ENCODE measurements around the gene SHISA6. TPM values are rescaled to one million over a fixed set of nuclear protein-coding genes. Genes with fewer than 3 reads are reported as not detected.

The SHISA6 gene
- total RNA-seq, 2 experiments from 2014 or later, result not detected

GRCh38 chr17:11487469-11487868 is 246.5 kb downstream of the SHISA6 start:
- Mint-ChIP-seq H3K9me3 (peaks cover 3% of the 10 kb centered on the region), H3K4me1 (no peaks in the 10 kb centered on the region), H3K4me3 (no peak overlapping the region), H3K36me3 (no peaks in the 10 kb centered on the region), H3K27ac (no peak overlapping the region), H3K27me3 (no peaks in the 10 kb centered on the region)
- DNase-seq (no peak), ATAC-seq (ENCODE audit: low read depth) (no peak)
- POLR2A ChIA-PET, result no interaction called here

GRCh38 chr17:11488407-11488806 is 247.4 kb downstream of the SHISA6 start:
- no peak overlapping the region for H3K4me3 Mint-ChIP-seq
- POLR2A ChIA-PET, result no interaction called here
- H3K36me3 Mint-ChIP-seq, result no peaks in the 10 kb centered on the region
- H3K9me3 Mint-ChIP-seq, result peaks cover 3% of the 10 kb centered on the region
- H3K27ac Mint-ChIP-seq, result no peak overlapping the region
- no peak for ATAC-seq (ENCODE audit: low read depth)
- H3K4me1 Mint-ChIP-seq, result no peaks in the 10 kb centered on the region
- no peak for DNase-seq
- H3K27me3 Mint-ChIP-seq, result no peaks in the 10 kb centered on the region

GRCh38 chr17:11490171-11490755 is 249.2 kb downstream of the SHISA6 start:
- Mint-ChIP-seq H3K36me3 (no peaks in the 10 kb centered on the region), H3K9me3 (peaks cover 3% of the 10 kb centered on the region), H3K27ac (no peak overlapping the region), H3K27me3 (no peaks in the 10 kb centered on the region), H3K4me1 (no peaks in the 10 kb centered on the region), H3K4me3 (no peak overlapping the region)
- DNase-seq, result no peak
- ATAC-seq (ENCODE audit: low read depth), result no peak
- POLR2A ChIA-PET, result no interaction called here

GRCh38 chr17:11492511-11492910 is 251.5 kb downstream of the SHISA6 start:
- Mint-ChIP-seq H3K27me3 (no peaks in the 10 kb centered on the region), H3K9me3 (peaks cover 3% of the 10 kb centered on the region), H3K4me1 (no peaks in the 10 kb centered on the region), H3K4me3 (no peak overlapping the region), H3K27ac (no peak overlapping the region), H3K36me3 (no peaks in the 10 kb centered on the region)
- DNase-seq, result no peak
- ATAC-seq (ENCODE audit: low read depth), result no peak
- POLR2A ChIA-PET, result no interaction called here

- no peaks in the 10 kb centered on the region for H3K27me3 Mint-ChIP-seq
- peaks cover 4% of the 10 kb centered on the region for H3K9me3 Mint-ChIP-seq
- no peak overlapping the region for H3K4me3 Mint-ChIP-seq
- no peaks in the 10 kb centered on the region for H3K4me1 Mint-ChIP-seq
- DNase-seq (no peak), ATAC-seq (ENCODE audit: low read depth) (no peak)
- POLR2A ChIA-PET, result no interaction called here
- no peak overlapping the region for H3K27ac Mint-ChIP-seq
- H3K36me3 Mint-ChIP-seq, result no peaks in the 10 kb centered on the region
Measured at GRCh38 chr17:11493936-11494335, 252.9 kb downstream of the SHISA6 start.

GRCh38 chr17:11495613-11496012 is 254.6 kb downstream of the SHISA6 start:
- DNase-seq, result no peak
- Mint-ChIP-seq H3K27me3 (no peaks in the 10 kb centered on the region), H3K36me3 (no peaks in the 10 kb centered on the region), H3K4me1 (no peaks in the 10 kb centered on the region), H3K4me3 (no peak overlapping the region), H3K27ac (no peak overlapping the region), H3K9me3 (peaks cover 2% of the 10 kb centered on the region)
- ATAC-seq (ENCODE audit: low read depth), result no peak
- POLR2A ChIA-PET, result no interaction called here

GRCh38 chr17:11499881-11500280 is 258.9 kb downstream of the SHISA6 start:
- peaks cover 5% of the 10 kb centered on the region for H3K9me3 Mint-ChIP-seq
- DNase-seq (no peak), ATAC-seq (ENCODE audit: low read depth) (no peak)
- no peaks in the 10 kb centered on the region for H3K4me1 Mint-ChIP-seq
- no peaks in the 10 kb centered on the region for H3K36me3 Mint-ChIP-seq
- H3K27me3 Mint-ChIP-seq, result no peaks in the 10 kb centered on the region
- POLR2A ChIA-PET, result no interaction called here
- no peak overlapping the region for H3K27ac Mint-ChIP-seq
- H3K4me3 Mint-ChIP-seq, result no peak overlapping the region

GRCh38 chr17:11503308-11504035 is 262.5 kb downstream of the SHISA6 start:
- Mint-ChIP-seq H3K4me1 (no peaks in the 10 kb centered on the region), H3K27me3 (no peaks in the 10 kb centered on the region), H3K9me3 (peaks cover 5% of the 10 kb centered on the region), H3K4me3 (no peak overlapping the region), H3K36me3 (no peaks in the 10 kb centered on the region), H3K27ac (no peak overlapping the region)
- DNase-seq (no peak), ATAC-seq (ENCODE audit: low read depth) (no peak)
- POLR2A ChIA-PET, result no interaction called here

GRCh38 chr17:11506635-11507034 is 265.6 kb downstream of the SHISA6 start:
- peaks cover 7% of the 10 kb centered on the region for H3K9me3 Mint-ChIP-seq
- POLR2A ChIA-PET, result no interaction called here
- H3K27me3 Mint-ChIP-seq, result no peaks in the 10 kb centered on the region
- no peak overlapping the region for H3K27ac Mint-ChIP-seq
- no peak overlapping the region for H3K4me3 Mint-ChIP-seq
- DNase-seq (no peak), ATAC-seq (ENCODE audit: low read depth) (no peak)
- H3K36me3 Mint-ChIP-seq, result no peaks in the 10 kb centered on the region
- no peaks in the 10 kb centered on the region for H3K4me1 Mint-ChIP-seq

GRCh38 chr17:11511696-11512095 is 270.7 kb downstream of the SHISA6 start:
- DNase-seq, result no peak
- POLR2A ChIA-PET, result no interaction called here
- H3K9me3 Mint-ChIP-seq, result peaks cover 2% of the 10 kb centered on the region
- H3K4me1 Mint-ChIP-seq, result no peaks in the 10 kb centered on the region
- H3K4me3 Mint-ChIP-seq, result no peak overlapping the region
- ATAC-seq (ENCODE audit: low read depth), result no peak
- H3K27ac Mint-ChIP-seq, result no peak overlapping the region
- H3K27me3 Mint-ChIP-seq, result no peaks in the 10 kb centered on the region
- no peaks in the 10 kb centered on the region for H3K36me3 Mint-ChIP-seq

- H3K4me1 Mint-ChIP-seq, result no peaks in the 10 kb centered on the region
- H3K4me3 Mint-ChIP-seq, result no peak overlapping the region
- POLR2A ChIA-PET, result no interaction called here
- no peak overlapping the region for H3K27ac Mint-ChIP-seq
- no peaks in the 10 kb centered on the region for H3K27me3 Mint-ChIP-seq
- DNase-seq (no peak), ATAC-seq (ENCODE audit: low read depth) (no peak)
- H3K9me3 Mint-ChIP-seq, result no peaks in the 10 kb centered on the region
- H3K36me3 Mint-ChIP-seq, result no peaks in the 10 kb centered on the region
Measured at GRCh38 chr17:11514565-11514964, 273.6 kb downstream of the SHISA6 start.

GRCh38 chr17:11514981-11515680 is 274.1 kb downstream of the SHISA6 start:
- H3K27me3 Mint-ChIP-seq, result no peaks in the 10 kb centered on the region
- no peak overlapping the region for H3K4me3 Mint-ChIP-seq
- no peaks in the 10 kb centered on the region for H3K9me3 Mint-ChIP-seq
- H3K36me3 Mint-ChIP-seq, result no peaks in the 10 kb centered on the region
- no peaks in the 10 kb centered on the region for H3K4me1 Mint-ChIP-seq
- no peak overlapping the region for H3K27ac Mint-ChIP-seq
- POLR2A ChIA-PET, result no interaction called here
- ATAC-seq (ENCODE audit: low read depth) (no peak), DNase-seq (no peak)

GRCh38 chr17:11515901-11516300 is 274.9 kb downstream of the SHISA6 start:
- Mint-ChIP-seq H3K27me3 (no peaks in the 10 kb centered on the region), H3K36me3 (no peaks in the 10 kb centered on the region), H3K9me3 (no peaks in the 10 kb centered on the region), H3K4me1 (no peaks in the 10 kb centered on the region), H3K27ac (no peak overlapping the region), H3K4me3 (no peak overlapping the region)
- POLR2A ChIA-PET, result no interaction called here
- DNase-seq (no peak), ATAC-seq (ENCODE audit: low read depth) (no peak)

- no peaks in the 10 kb centered on the region for H3K27me3 Mint-ChIP-seq
- POLR2A ChIA-PET, result no interaction called here
- H3K4me3 Mint-ChIP-seq, result no peak overlapping the region
- no peaks in the 10 kb centered on the region for H3K4me1 Mint-ChIP-seq
- no peaks in the 10 kb centered on the region for H3K36me3 Mint-ChIP-seq
- peaks cover 13% of the 10 kb centered on the region for H3K9me3 Mint-ChIP-seq
- ATAC-seq (ENCODE audit: low read depth) (no peak), DNase-seq (no peak)
- H3K27ac Mint-ChIP-seq, result no peak overlapping the region
Measured at GRCh38 chr17:11535231-11535630, 294.2 kb downstream of the SHISA6 start.

Data from activated naive CD8-positive, alpha-beta T cell treated with anti-CD3 and anti-CD28 coated beads, Interleukin-2, amount 10 ng/mL, durations not matched to agents 7 days and 5 days (primary cell).